HL-60 (cell line): Measurements from ENCODE around the gene HMCN2.
A peak's percentile ranks its signal among the peaks of the same experiment; 100 is the strongest.

ENCODE experiments used
- DNase-seq, 2 experiments: peaks; one replicate each; pipeline ENCODE4 v3.0.0-alpha.2; 2010 to 2020; ENCODE audit warnings: low read depth in 1 of 2, low spot score in 1 of 2
- H3K27ac ChIP-seq: fragments of 250-450 bp; sonication (Bioruptor Pico); replicated peaks from 2 replicates; pipeline ENCODE4 v1.5.1; 2020; ENCODE audit warnings: mild to moderate bottlenecking, moderate library complexity
- H3K27me3 ChIP-seq: fragments of 250-450 bp; sonication (Bioruptor Pico); 2 replicates; pipeline ENCODE4 v1.5.1; 2021; ENCODE audit warnings: mild to moderate bottlenecking, moderate library complexity; ENCODE audit not compliant: insufficient read depth, poor library complexity, severe bottlenecking
- H3K4me3 ChIP-seq: replicated peaks from 2 replicates; pipeline ENCODE4 v1.5.1; 2011; ENCODE audit warnings: mild to moderate bottlenecking, control low read depth, low read length; ENCODE audit not compliant: insufficient read depth
- CTCF ChIP-seq: IDR thresholded peaks from one replicate; pipeline ENCODE4 v1.5.1; 2011; ENCODE audit warnings: low read length, control low read depth, inconsistent platforms; ENCODE audit not compliant: insufficient read depth
- GABPA ChIP-seq: IDR thresholded peaks from 2 replicates; pipeline ENCODE4 v1.6.1; 2012; ENCODE audit warnings: low read depth
- POLR2AphosphoS5 ChIP-seq: IDR thresholded peaks from 2 replicates; pipeline ENCODE4 v1.6.1; 2012; ENCODE audit warnings: low read depth
- SPI1 ChIP-seq: IDR thresholded peaks from 2 replicates; pipeline ENCODE4 v1.6.1; 2012; ENCODE audit warnings: low read depth, mild to moderate bottlenecking, borderline replicate concordance
- TF ChIP-seq, protein P1 (sequence below): IDR thresholded peaks from 2 replicates; pipeline ENCODE4 v1.6.1; 2012; ENCODE audit warnings: low read depth; ENCODE audit not compliant: insufficient replicate concordance

The HMCN2 gene

DNA sequence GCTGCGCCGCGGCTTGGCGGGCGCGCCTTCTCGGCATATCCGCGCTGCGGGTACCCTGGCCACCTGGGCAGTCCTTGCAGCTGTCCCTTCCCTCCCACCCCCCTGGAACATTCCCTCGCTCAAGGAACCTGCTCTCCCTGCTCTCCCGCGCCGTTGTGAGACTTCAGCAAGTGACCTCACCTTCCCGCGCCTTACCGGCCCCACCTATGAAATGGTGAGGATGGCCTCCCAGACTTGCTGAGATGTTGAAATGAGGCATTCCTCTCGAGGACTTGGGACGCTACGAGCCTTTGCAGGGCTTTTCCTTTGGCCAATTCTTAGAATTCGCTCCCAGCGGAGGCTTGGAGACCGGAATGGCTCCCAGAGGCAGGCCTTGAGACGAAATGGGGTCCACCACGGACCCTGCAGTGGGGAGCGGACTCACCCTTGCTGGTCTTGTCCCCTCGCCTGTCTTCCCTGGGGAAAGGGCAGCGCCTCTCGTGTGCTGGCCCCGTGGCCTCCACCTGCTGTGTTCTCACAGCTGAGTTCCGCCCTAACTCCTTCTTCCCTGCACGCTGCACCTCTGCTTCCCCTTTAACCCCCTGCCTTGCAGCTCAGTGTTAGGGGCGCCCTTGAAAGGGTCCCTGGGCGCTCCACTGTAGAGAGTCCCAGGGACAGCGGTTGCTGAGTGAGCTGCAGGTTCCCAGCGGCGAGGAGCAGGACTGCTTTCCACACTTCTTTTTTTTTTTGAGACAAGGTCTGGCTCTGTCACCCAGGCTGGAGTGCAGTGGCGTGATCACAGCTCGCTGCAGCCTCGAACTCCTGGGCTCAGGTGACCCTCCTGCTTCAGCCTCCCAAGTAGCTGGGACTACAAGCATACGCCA lies 907 bp downstream of the HMCN2 start:
- no peak for DNase-seq
- H3K27me3 ChIP-seq, result peaks cover 43% of the 10 kb centered on the region
- no peak overlapping the region for H3K27ac ChIP-seq
- no peak overlapping the region for H3K4me3 ChIP-seq
- TF ChIP-seq, protein P1, sequence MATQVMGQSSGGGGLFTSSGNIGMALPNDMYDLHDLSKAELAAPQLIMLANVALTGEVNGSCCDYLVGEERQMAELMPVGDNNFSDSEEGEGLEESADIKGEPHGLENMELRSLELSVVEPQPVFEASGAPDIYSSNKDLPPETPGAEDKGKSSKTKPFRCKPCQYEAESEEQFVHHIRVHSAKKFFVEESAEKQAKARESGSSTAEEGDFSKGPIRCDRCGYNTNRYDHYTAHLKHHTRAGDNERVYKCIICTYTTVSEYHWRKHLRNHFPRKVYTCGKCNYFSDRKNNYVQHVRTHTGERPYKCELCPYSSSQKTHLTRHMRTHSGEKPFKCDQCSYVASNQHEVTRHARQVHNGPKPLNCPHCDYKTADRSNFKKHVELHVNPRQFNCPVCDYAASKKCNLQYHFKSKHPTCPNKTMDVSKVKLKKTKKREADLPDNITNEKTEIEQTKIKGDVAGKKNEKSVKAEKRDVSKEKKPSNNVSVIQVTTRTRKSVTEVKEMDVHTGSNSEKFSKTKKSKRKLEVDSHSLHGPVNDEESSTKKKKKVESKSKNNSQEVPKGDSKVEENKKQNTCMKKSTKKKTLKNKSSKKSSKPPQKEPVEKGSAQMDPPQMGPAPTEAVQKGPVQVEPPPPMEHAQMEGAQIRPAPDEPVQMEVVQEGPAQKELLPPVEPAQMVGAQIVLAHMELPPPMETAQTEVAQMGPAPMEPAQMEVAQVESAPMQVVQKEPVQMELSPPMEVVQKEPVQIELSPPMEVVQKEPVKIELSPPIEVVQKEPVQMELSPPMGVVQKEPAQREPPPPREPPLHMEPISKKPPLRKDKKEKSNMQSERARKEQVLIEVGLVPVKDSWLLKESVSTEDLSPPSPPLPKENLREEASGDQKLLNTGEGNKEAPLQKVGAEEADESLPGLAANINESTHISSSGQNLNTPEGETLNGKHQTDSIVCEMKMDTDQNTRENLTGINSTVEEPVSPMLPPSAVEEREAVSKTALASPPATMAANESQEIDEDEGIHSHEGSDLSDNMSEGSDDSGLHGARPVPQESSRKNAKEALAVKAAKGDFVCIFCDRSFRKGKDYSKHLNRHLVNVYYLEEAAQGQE, result no peak
- TF ChIP-seq POLR2AphosphoS5 (no peak), SPI1 (no peak), GABPA (no peak), CTCF (no peak)

GRCh38 chr9:130267930-130268329 lies 2.4 kb downstream of the HMCN2 start:
- TF ChIP-seq SPI1 (no peak), GABPA (no peak), CTCF (no peak), POLR2AphosphoS5 (no peak)
- TF ChIP-seq, protein P1, result no peak
- H3K27me3 ChIP-seq, result peaks cover 37% of the 10 kb centered on the region
- H3K27ac ChIP-seq, result no peak overlapping the region

DNA sequence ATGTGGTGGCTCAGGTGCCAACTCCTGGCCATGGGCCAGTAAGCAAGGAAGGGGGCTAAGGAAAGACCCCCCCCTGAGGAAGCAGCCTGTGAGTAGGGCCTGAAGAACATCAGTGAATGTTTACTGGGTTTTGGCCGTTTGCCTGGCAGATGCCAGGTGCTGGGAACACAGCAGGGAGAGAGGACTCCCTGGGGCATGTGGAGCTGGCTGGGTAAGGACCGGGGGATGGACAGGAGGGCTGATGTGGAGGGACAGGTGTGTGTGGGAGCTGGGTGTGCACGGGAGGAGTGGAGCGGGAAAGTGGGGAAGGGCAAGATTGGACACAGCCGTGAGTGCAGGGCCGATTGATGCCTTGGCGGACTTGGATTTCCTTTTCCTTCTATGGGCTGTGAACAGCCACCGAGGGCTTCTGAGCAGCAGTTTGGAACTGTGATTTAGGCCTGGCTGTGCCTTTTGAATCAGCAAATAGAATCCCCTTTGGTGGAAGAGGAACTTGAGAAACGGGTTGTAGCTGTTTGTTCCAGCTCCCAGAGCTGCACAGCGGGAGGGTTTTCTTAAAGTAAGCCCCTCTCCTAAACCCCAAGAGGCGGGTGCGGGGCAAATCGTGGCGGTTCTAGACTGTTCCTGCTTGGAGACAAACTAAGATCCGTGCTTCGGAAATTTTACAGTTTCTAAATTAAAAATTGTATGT lies 3.1 kb downstream of the HMCN2 start:
- Histone ChIP-seq H3K27me3 (peaks cover 30% of the 10 kb centered on the region), H3K27ac (no peak overlapping the region), H3K4me3 (no peak overlapping the region)
- peak in 1 of 2 experiments; percentile 59 for DNase-seq
- TF ChIP-seq, protein P1, result no peak
- TF ChIP-seq CTCF (no peak), POLR2AphosphoS5 (no peak), SPI1 (no peak), GABPA (no peak)

More at GRCh38 chr9:130267930-130268329, 2.4 kb downstream of the HMCN2 start:
- no peak for DNase-seq
- H3K4me3 ChIP-seq, result no peak overlapping the region
